OCI-LY1 (cell line): ENCODE data around the gene CTNND2.

Experiments
- EZH2 ChIP-seq: fragments of 200-600 bp; sonication (generic), shearing (Covaris generic); IDR thresholded peaks from 2 replicates; pipeline ENCODE4 v1.8.0; 2017; ENCODE audit warnings: borderline replicate concordance, mixed run types, mild to moderate bottlenecking, antibody characterized with exemption, low read length, moderate library complexity, mixed read lengths
- TF ChIP-seq, protein P1 (sequence below): fragments of 200-600 bp; sonication (generic), shearing (Covaris generic); IDR thresholded peaks from 2 replicates; pipeline ENCODE4 v1.5.1; 2017; ENCODE audit warnings: mild to moderate bottlenecking, antibody characterized with exemption, low read length, moderate library complexity, mixed read lengths

- TF ChIP-seq, protein P1, sequence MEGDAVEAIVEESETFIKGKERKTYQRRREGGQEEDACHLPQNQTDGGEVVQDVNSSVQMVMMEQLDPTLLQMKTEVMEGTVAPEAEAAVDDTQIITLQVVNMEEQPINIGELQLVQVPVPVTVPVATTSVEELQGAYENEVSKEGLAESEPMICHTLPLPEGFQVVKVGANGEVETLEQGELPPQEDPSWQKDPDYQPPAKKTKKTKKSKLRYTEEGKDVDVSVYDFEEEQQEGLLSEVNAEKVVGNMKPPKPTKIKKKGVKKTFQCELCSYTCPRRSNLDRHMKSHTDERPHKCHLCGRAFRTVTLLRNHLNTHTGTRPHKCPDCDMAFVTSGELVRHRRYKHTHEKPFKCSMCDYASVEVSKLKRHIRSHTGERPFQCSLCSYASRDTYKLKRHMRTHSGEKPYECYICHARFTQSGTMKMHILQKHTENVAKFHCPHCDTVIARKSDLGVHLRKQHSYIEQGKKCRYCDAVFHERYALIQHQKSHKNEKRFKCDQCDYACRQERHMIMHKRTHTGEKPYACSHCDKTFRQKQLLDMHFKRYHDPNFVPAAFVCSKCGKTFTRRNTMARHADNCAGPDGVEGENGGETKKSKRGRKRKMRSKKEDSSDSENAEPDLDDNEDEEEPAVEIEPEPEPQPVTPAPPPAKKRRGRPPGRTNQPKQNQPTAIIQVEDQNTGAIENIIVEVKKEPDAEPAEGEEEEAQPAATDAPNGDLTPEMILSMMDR, result no peak
- TF ChIP-seq EZH2, result no peak
Measured at GRCh38 chr5:10975945-10976344, 928.3 kb downstream of the CTNND2 start.
